Measurements from ENCODE around the gene GJA5. TPM values are rescaled to one million over a fixed set of nuclear protein-coding genes. Genes with fewer than 3 reads are reported as not detected.

GJA5 gene
- total RNA-seq, 1 experiment from 2014 or later: 1.1 TPM

DNA sequence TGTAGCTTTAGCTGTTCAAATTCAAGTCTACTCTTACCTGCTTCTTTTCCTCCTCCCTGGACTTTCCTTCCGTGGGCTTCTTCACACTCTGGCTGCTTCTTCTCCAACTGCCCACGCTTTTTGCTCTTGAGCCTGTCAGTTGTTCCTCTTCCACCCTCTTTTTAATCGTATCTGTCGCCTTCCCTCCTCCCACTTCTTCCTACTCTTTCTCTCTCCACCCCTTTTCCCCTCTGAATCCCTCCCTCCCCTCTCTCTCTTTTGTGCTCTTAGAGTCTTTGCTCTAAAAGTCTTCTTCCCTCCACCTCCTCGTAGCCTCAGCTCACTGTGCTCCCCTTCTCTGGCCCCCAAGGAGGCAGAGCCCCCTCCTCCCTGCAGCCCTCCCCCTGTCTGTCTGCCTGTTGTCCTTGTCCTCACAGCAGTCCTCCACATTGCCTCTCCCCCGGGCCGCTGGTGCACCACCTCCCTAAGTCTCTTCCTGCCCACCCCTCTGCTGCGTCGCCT is 12.9 kb upstream of the GJA5 start:
- no peak overlapping the region for H3K4me2 ChIP-seq (ENCODE audit: low read length)
- no peak overlapping the region for H3K27ac ChIP-seq (ENCODE audit: low read length)
- H3K9ac ChIP-seq (ENCODE audit: low read length): no peak overlapping the region
- TF ChIP-seq EZH2phosphoT487 (IDR thresholded peaks at IDR 0.05; ENCODE audit: borderline replicate concordance, low read length) (no peak), EZH2 (IDR thresholded peaks at IDR 0.05; ENCODE audit: low read length, unreplicated experiment) (no peak)
- TF ChIP-seq, protein P1, sequence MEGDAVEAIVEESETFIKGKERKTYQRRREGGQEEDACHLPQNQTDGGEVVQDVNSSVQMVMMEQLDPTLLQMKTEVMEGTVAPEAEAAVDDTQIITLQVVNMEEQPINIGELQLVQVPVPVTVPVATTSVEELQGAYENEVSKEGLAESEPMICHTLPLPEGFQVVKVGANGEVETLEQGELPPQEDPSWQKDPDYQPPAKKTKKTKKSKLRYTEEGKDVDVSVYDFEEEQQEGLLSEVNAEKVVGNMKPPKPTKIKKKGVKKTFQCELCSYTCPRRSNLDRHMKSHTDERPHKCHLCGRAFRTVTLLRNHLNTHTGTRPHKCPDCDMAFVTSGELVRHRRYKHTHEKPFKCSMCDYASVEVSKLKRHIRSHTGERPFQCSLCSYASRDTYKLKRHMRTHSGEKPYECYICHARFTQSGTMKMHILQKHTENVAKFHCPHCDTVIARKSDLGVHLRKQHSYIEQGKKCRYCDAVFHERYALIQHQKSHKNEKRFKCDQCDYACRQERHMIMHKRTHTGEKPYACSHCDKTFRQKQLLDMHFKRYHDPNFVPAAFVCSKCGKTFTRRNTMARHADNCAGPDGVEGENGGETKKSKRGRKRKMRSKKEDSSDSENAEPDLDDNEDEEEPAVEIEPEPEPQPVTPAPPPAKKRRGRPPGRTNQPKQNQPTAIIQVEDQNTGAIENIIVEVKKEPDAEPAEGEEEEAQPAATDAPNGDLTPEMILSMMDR (conservative IDR thresholded peaks at IDR 0.05; ENCODE audit: low read depth, low read length): no peak
- no peaks in the 10 kb centered on the region for H3K36me3 ChIP-seq (ENCODE audit: low read depth, low read length)
- H3K79me2 ChIP-seq (ENCODE audit: low read length): no peaks in the 10 kb centered on the region
- CTCF ChIA-PET: no interaction called here
- BruUV-seq (replicated peaks): no TSS peak
- no peaks in the 10 kb centered on the region for H3K27me3 ChIP-seq (ENCODE audit: low read length)
- ATAC-seq (no peak), DNase-seq (no peak)
- H3K4me3 ChIP-seq (ENCODE audit: low read length): no peak overlapping the region
- H3K9me2 ChIP-seq (replicated peaks; ENCODE audit: low read length): no peaks in the 10 kb centered on the region
- POLR2A ChIA-PET (ENCODE audit: unreplicated experiment): no interaction called here
- H3F3A ChIP-seq (ENCODE audit: low read length, unreplicated experiment): no peaks in the 10 kb centered on the region
- intact Hi-C loops (cut with micrococcal nuclease): no loop called here
- no peak overlapping the region for H2AFZ ChIP-seq (ENCODE audit: low read length)
- peaks cover 14% of the 10 kb centered on the region for H3K4me1 ChIP-seq (ENCODE audit: insufficient read depth, low read length)
- no peaks in the 10 kb centered on the region for H4K20me1 ChIP-seq (ENCODE audit: low read length)
- no peaks in the 10 kb centered on the region for H3K9me3 ChIP-seq (ENCODE audit: low read length)

DNA sequence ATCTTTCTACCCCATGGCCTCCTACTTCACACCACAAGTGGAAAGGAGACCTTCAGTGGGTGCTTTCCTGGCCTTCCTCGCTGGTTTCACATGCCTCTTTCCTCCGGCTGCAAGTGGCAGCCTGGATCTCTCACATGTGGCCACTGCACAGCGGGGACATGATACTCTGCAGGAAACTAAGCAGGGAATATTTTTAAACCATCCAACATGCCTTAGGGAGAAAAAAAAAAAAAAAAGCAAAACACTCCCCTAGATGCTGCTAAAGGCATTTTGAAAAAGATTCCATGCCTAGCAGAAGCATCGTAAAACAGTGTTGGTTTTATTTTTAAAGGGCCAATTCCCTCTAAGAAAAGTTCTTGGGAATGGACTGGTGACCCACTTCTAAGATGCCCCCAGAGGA is 12.2 kb upstream of the GJA5 start:
- H3K9me2 ChIP-seq (replicated peaks; ENCODE audit: low read length): no peaks in the 10 kb centered on the region
- H3K4me2 ChIP-seq (ENCODE audit: low read length): no peak overlapping the region
- intact Hi-C loops (cut with micrococcal nuclease): no loop called here
- no peaks in the 10 kb centered on the region for H3K36me3 ChIP-seq (ENCODE audit: low read depth, low read length)
- TF ChIP-seq EZH2phosphoT487 (IDR thresholded peaks at IDR 0.05; ENCODE audit: borderline replicate concordance, low read length): no peak
- no peaks in the 10 kb centered on the region for H3K27me3 ChIP-seq (ENCODE audit: low read length)
- H3K9ac ChIP-seq (ENCODE audit: low read length): no peak overlapping the region
- no peaks in the 10 kb centered on the region for H3K79me2 ChIP-seq (ENCODE audit: low read length)
- BruUV-seq (replicated peaks): no TSS peak
- no peak overlapping the region for H2AFZ ChIP-seq (ENCODE audit: low read length)
- no peaks in the 10 kb centered on the region for H3F3A ChIP-seq (ENCODE audit: low read length, unreplicated experiment)
- ChIA-PET POLR2A (ENCODE audit: unreplicated experiment) (no interaction called here), CTCF (no interaction called here)
- H3K4me3 ChIP-seq (ENCODE audit: low read length): no peak overlapping the region
- DNase-seq (no peak), ATAC-seq (no peak)
- H3K27ac ChIP-seq (ENCODE audit: low read length): no peak overlapping the region
- H3K9me3 ChIP-seq (ENCODE audit: low read length): no peaks in the 10 kb centered on the region
- no peaks in the 10 kb centered on the region for H4K20me1 ChIP-seq (ENCODE audit: low read length)
- H3K4me1 ChIP-seq (ENCODE audit: insufficient read depth, low read length): peaks cover 14% of the 10 kb centered on the region

DNA sequence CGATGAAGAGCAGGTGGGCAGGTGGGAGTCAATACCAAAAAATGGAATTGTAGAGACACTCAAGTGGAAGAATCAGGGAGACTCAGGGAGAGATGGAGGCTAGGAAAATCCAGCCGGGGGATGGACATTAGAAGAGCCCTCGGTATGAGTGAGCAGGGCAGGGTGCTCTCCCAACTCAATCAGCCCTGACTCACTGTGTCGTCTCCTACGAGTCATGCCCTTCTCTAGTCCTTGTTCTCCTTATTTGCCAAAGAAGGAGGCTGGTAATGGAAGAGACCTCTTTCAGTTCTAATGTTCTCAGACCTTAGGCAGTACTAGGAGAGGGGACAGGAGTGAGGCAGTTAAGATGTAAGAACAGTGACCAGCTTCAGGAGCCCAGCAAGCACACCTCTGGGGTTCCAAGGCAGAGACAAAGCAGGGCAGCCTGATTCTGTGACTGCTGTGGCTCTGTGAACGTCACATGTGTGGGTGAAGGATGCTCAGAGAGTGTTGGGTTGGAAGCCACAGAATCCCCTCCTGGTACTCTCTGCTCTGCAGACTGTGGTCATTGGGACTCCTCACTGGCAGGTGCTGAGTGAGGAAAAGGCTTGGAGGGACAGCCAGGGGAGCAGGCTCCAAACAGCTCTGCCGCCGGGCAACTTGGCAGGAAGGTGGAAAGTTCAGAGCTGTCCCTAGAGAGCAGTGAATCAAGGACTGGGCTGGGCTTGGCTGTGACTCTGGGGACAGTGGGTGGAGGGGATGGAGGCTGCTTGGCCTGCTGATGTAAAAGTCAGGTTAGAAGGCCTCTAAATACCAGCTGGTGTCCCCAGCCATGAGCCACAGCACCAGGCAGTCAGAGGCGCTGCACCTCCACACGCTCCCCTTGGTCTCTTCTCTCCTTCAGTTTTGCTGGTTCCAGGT is 11.1 kb upstream of the GJA5 start:
- ChIA-PET CTCF (no interaction called here), POLR2A (ENCODE audit: unreplicated experiment) (no interaction called here)
- DNase-seq: peak; percentile 72
- Histone ChIP-seq H3K4me1 (ENCODE audit: insufficient read depth, low read length) (peaks cover 14% of the 10 kb centered on the region), H3K79me2 (ENCODE audit: low read length) (no peaks in the 10 kb centered on the region), H4K20me1 (ENCODE audit: low read length) (no peaks in the 10 kb centered on the region), H3K9me2 (replicated peaks; ENCODE audit: low read length) (no peaks in the 10 kb centered on the region), H3K4me2 (ENCODE audit: low read length) (peak overlapping the region; percentile 37), H3F3A (ENCODE audit: low read length, unreplicated experiment) (no peaks in the 10 kb centered on the region), H3K27me3 (ENCODE audit: low read length) (no peaks in the 10 kb centered on the region), H3K9me3 (ENCODE audit: low read length) (no peaks in the 10 kb centered on the region), H3K36me3 (ENCODE audit: low read depth, low read length) (no peaks in the 10 kb centered on the region), H3K9ac (ENCODE audit: low read length) (no peak overlapping the region), H3K27ac (ENCODE audit: low read length) (no peak overlapping the region), H2AFZ (ENCODE audit: low read length) (peak overlapping the region; percentile 31), H3K4me3 (ENCODE audit: low read length) (no peak overlapping the region)
- ATAC-seq: peak; percentile 89
- no peak for TF ChIP-seq EZH2phosphoT487 (IDR thresholded peaks at IDR 0.05; ENCODE audit: borderline replicate concordance, low read length)
- no peak for TF ChIP-seq EZH2 (IDR thresholded peaks at IDR 0.05; ENCODE audit: low read length, unreplicated experiment)
- TF ChIP-seq, protein P1 (conservative IDR thresholded peaks at IDR 0.05; ENCODE audit: low read depth, low read length): no peak
- no TSS peak for BruUV-seq (replicated peaks)
- intact Hi-C loops (cut with micrococcal nuclease): no loop called here
